HG03060 (cell line): ENCODE results near the gene TTC4.

Experiments
- ATAC-seq: cut with Tn5 transposase; IDR thresholded peaks from one replicate; pipeline ENCODE4 v1.9.1; 2021; ENCODE audit warnings: low read depth, moderate number of reproducible peaks; ENCODE audit not compliant: unreplicated experiment

TTC4 gene

GRCh38 chr1:54715493-54716298 is at the start of gene TTC4:
Gene TTC4, plus strand, starts transcription at chr1:54715861. Its CDS starts 48 bp downstream, at chr1:54715909.
- ATAC-seq, result peak; percentile 70

- ATAC-seq, result no peak
These were observed 49.3 kb upstream of the TTC4 start for GRCh38 chr1:54666333-54666732.

GRCh38 chr1:54667797-54668196 is 47.9 kb upstream of the TTC4 start:
- no peak for ATAC-seq

- no peak for ATAC-seq
These were observed 47.1 kb upstream of the TTC4 start for GRCh38 chr1:54668567-54668966.

- ATAC-seq, result no peak
These were observed 43.6 kb upstream of the TTC4 start for GRCh38 chr1:54671985-54672608.

GRCh38 chr1:54678776-54679643 is 36.7 kb upstream of the TTC4 start:
- no peak for ATAC-seq

GRCh38 chr1:54679706-54680105 is 36.0 kb upstream of the TTC4 start:
- ATAC-seq, result no peak

- ATAC-seq, result no peak
These were observed 35.3 kb upstream of the TTC4 start for GRCh38 chr1:54680387-54680786.

- no peak for ATAC-seq
These were observed 34.3 kb upstream of the TTC4 start for GRCh38 chr1:54681358-54681757.

- no peak for ATAC-seq
These were observed 32.2 kb upstream of the TTC4 start for GRCh38 chr1:54683453-54683852.

- ATAC-seq, result no peak
These were observed 30.2 kb upstream of the TTC4 start for GRCh38 chr1:54685335-54685905.

- no peak for ATAC-seq
These were observed 29.5 kb upstream of the TTC4 start for GRCh38 chr1:54686155-54686554.

- no peak for ATAC-seq
These were observed 20.9 kb upstream of the TTC4 start for GRCh38 chr1:54694771-54695170.

GRCh38 chr1:54695221-54695620 is 20.4 kb upstream of the TTC4 start:
- ATAC-seq, result no peak

GRCh38 chr1:54695764-54696163 is 19.9 kb upstream of the TTC4 start:
- ATAC-seq, result no peak

GRCh38 chr1:54696262-54696661 is 19.4 kb upstream of the TTC4 start:
- no peak for ATAC-seq

- ATAC-seq, result no peak
These were observed 17.8 kb upstream of the TTC4 start for GRCh38 chr1:54697896-54698295.

GRCh38 chr1:54698346-54698745 is 17.3 kb upstream of the TTC4 start:
- no peak for ATAC-seq

- no peak for ATAC-seq
These were observed 15.6 kb upstream of the TTC4 start for GRCh38 chr1:54699936-54700525.

GRCh38 chr1:54701066-54701465 is 14.6 kb upstream of the TTC4 start:
- ATAC-seq, result no peak
